ENCODE measurements around the gene ACMSD. TPM values are rescaled to one million over a fixed set of nuclear protein-coding genes. Genes with fewer than 3 reads are reported as not detected.
A peak's percentile ranks its signal among the peaks of the same experiment; 100 is the strongest.

ACMSD gene
- polyA plus RNA-seq, 2 of the 4 experiments (the other 2 are of a cell fraction), result 0.09 TPM; not detected in 1

- DNase-seq (ENCODE audit: low read depth in 1 of 2, low spot score in 1 of 2), result no peak
- FAIRE-seq, result no peak
- CTCF ChIA-PET, result no interaction called here
- POLR2A ChIA-PET, result no interaction called here
- no peak overlapping the region for H3K4me3 ChIP-seq
- no peak overlapping the region for H3K4me2 ChIP-seq
- WGBS (ENCODE audit: missing lambda C conversion rate), result 92% methylated on average over 4 of the region's 4 CpGs
- TF ChIP-seq, protein P1, sequence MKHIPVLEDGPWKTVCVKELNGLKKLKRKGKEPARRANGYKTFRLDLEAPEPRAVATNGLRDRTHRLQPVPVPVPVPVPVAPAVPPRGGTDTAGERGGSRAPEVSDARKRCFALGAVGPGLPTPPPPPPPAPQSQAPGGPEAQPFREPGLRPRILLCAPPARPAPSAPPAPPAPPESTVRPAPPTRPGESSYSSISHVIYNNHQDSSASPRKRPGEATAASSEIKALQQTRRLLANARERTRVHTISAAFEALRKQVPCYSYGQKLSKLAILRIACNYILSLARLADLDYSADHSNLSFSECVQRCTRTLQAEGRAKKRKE (CRISPR knock-in tag; IDR thresholded peaks at IDR 0.05; ENCODE audit: low read depth), result no peak
- TF ChIP-seq HEYL (CRISPR knock-in tag; IDR thresholded peaks at IDR 0.05) (no peak), NFE2L2 (conservative IDR thresholded peaks at IDR 0.05; ENCODE audit: low read length) (no peak), SREBF2 (IDR thresholded peaks at IDR 0.05) (no peak), ZSCAN20 (CRISPR knock-in tag; IDR thresholded peaks at IDR 0.05) (no peak), PBX3 (IDR thresholded peaks at IDR 0.05) (no peak)
- TF ChIP-seq, protein P2, sequence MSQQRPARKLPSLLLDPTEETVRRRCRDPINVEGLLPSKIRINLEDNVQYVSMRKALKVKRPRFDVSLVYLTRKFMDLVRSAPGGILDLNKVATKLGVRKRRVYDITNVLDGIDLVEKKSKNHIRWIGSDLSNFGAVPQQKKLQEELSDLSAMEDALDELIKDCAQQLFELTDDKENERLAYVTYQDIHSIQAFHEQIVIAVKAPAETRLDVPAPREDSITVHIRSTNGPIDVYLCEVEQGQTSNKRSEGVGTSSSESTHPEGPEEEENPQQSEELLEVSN (IDR thresholded peaks at IDR 0.05; ENCODE audit: borderline replicate concordance, low read depth), result no peak
- TF ChIP-seq, protein P3, sequence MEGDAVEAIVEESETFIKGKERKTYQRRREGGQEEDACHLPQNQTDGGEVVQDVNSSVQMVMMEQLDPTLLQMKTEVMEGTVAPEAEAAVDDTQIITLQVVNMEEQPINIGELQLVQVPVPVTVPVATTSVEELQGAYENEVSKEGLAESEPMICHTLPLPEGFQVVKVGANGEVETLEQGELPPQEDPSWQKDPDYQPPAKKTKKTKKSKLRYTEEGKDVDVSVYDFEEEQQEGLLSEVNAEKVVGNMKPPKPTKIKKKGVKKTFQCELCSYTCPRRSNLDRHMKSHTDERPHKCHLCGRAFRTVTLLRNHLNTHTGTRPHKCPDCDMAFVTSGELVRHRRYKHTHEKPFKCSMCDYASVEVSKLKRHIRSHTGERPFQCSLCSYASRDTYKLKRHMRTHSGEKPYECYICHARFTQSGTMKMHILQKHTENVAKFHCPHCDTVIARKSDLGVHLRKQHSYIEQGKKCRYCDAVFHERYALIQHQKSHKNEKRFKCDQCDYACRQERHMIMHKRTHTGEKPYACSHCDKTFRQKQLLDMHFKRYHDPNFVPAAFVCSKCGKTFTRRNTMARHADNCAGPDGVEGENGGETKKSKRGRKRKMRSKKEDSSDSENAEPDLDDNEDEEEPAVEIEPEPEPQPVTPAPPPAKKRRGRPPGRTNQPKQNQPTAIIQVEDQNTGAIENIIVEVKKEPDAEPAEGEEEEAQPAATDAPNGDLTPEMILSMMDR (IDR thresholded peaks at IDR 0.05), result no peak
- TF ChIP-seq, protein P4, sequence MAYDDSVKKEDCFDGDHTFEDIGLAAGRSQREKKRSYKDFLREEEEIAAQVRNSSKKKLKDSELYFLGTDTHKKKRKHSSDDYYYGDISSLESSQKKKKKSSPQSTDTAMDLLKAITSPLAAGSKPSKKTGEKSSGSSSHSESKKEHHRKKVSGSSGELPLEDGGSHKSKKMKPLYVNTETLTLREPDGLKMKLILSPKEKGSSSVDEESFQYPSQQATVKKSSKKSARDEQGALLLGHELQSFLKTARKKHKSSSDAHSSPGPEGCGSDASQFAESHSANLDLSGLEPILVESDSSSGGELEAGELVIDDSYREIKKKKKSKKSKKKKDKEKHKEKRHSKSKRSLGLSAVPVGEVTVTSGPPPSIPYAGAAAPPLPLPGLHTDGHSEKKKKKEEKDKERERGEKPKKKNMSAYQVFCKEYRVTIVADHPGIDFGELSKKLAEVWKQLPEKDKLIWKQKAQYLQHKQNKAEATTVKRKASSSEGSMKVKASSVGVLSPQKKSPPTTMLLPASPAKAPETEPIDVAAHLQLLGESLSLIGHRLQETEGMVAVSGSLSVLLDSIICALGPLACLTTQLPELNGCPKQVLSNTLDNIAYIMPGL (CRISPR knock-in tag; IDR thresholded peaks at IDR 0.05; ENCODE audit: borderline replicate concordance), result no peak
- TF ChIP-seq, protein P5, sequence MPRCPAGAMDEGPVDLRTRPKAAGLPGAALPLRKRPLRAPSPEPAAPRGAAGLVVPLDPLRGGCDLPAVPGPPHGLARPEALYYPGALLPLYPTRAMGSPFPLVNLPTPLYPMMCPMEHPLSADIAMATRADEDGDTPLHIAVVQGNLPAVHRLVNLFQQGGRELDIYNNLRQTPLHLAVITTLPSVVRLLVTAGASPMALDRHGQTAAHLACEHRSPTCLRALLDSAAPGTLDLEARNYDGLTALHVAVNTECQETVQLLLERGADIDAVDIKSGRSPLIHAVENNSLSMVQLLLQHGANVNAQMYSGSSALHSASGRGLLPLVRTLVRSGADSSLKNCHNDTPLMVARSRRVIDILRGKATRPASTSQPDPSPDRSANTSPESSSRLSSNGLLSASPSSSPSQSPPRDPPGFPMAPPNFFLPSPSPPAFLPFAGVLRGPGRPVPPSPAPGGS (IDR thresholded peaks at IDR 0.05), result no peak
- H3K4me1 ChIP-seq, result peaks cover 49% of the 10 kb centered on the region
- ATAC-seq, result no peak
- H3K27ac ChIP-seq, result 0 out of 6 replicates have a peak overlapping the region, but pooled peaks of 1 of the 2 experiments have one; percentile 11
- no peaks in the 10 kb centered on the region for H3K9me3 ChIP-seq
Measured at GRCh38 chr2:134936691-134937090, 98.3 kb downstream of the ACMSD start.

GRCh38 chr2:134943540-134943939, 105.1 kb downstream of the ACMSD start:
- no peak for FAIRE-seq
- Histone ChIP-seq H3K27ac (no peak overlapping the region), H3K4me3 (no peak overlapping the region), H3K4me2 (no peak overlapping the region), H3K4me1 (no peaks in the 10 kb centered on the region), H3K9me3 (no peaks in the 10 kb centered on the region)
- WGBS (ENCODE audit: missing lambda C conversion rate), result 93% methylated on average over 2 of the region's 2 CpGs
- ATAC-seq, result no peak
- POLR2A ChIA-PET, result no interaction called here
- CTCF ChIA-PET, result interaction anchor here (1.5 kb wide), 1 partner anchor 11 kb away, joined by 4 read pairs; no protein-coding TSS in a partner anchor
- no peak for TF ChIP-seq MYC (IDR thresholded peaks at IDR 0.05; ENCODE audit: borderline replicate concordance, low read length)
- no peak for TF ChIP-seq ZSCAN20 (CRISPR knock-in tag; IDR thresholded peaks at IDR 0.05)
- no peak for TF ChIP-seq HDAC2 (IDR thresholded peaks at IDR 0.05)
- no peak for TF ChIP-seq BHLHE40 (IDR thresholded peaks at IDR 0.05; ENCODE audit: low read depth, low read length)
- TF ChIP-seq GATA3 (IDR thresholded peaks at IDR 0.05; ENCODE audit: borderline replicate concordance), result no peak
- no peak for TF ChIP-seq FOSL2 (IDR thresholded peaks at IDR 0.05)
- no peak for TF ChIP-seq FOSL2 (CRISPR knock-in tag; IDR thresholded peaks at IDR 0.05)
- TF ChIP-seq, protein P5 (IDR thresholded peaks at IDR 0.05), result no peak
- no peak for TF ChIP-seq PHF8 (IDR thresholded peaks at IDR 0.05; ENCODE audit: borderline replicate concordance, low read depth)
- no peak for TF ChIP-seq NFE2L2 (conservative IDR thresholded peaks at IDR 0.05; ENCODE audit: low read length)
- DNase-seq (ENCODE audit: low read depth in 1 of 2, low spot score in 1 of 2), result no peak
